ENCODE data around the gene SMCO4. TPM values are rescaled to one million over a fixed set of nuclear protein-coding genes. Genes with fewer than 3 reads are reported as not detected.

The SMCO4 gene
- total RNA-seq, 1 experiment from 2014 or later, result 14.1 TPM

- in situ Hi-C loops (cut with HindIII; ENCODE audit: low pct_unique_long_range_greater_than_20kb, low sequenced_read_pairs) (no loop called here), intact Hi-C loops (cut with micrococcal nuclease; ENCODE audit: unreplicated experiment) (no loop called here)
- H3K36me3 ChIP-seq (ENCODE audit: control insufficient read depth, insufficient read depth, low read length), result no peaks in the 10 kb centered on the region
- BruUV-seq (replicated peaks), result no TSS peak
- peaks cover 4% of the 10 kb centered on the region; the same call in 1 of the 2 replicates for H3K27me3 ChIP-seq (ENCODE audit: control insufficient read depth, insufficient read depth, low read length)
- ATAC-seq (no peak), DNase-seq (ENCODE audit: low read depth, low spot score) (no peak)
- no peaks in the 10 kb centered on the region for H3K4me1 ChIP-seq (ENCODE audit: control insufficient read depth, insufficient read depth, low read length)
- POLR2A ChIA-PET, result no interaction called here
- CTCF ChIA-PET, result no interaction called here
- H3K27ac ChIP-seq (ENCODE audit: low read length), result no peak overlapping the region
- no peaks in the 10 kb centered on the region for H3K9me3 ChIP-seq (ENCODE audit: control insufficient read depth, insufficient read depth, low read depth, low read length)
- TF ChIP-seq TCF7L2 (IDR thresholded peaks at IDR 0.05; ENCODE audit: low read depth, low read length), result no peak
- no peak for TF ChIP-seq CTCF (IDR thresholded peaks at IDR 0.05)
- no peak for TF ChIP-seq SIN3A (IDR thresholded peaks at IDR 0.05; ENCODE audit: borderline replicate concordance, insufficient read depth, low read depth, low read length)
- no peak for TF ChIP-seq POLR2AphosphoS5 (IDR thresholded peaks at IDR 0.05; ENCODE audit: low read depth, low read length)
- no peak for TF ChIP-seq REST (IDR thresholded peaks at IDR 0.05; ENCODE audit: insufficient read depth in 1 of 2, low read depth in 2 of 2, low read length in 1 of 2)
- H3K4me3 ChIP-seq (ENCODE audit: low read depth in 2 of 2, low read length in 2 of 2), result no peak overlapping the region
Measured at GRCh38 chr11:93583490-93583889, 40.3 kb upstream of the SMCO4 start.

- ATAC-seq (no peak), DNase-seq (ENCODE audit: low read depth, low spot score) (no peak)
- intact Hi-C loops (cut with micrococcal nuclease; ENCODE audit: unreplicated experiment), result no loop called here
- TF ChIP-seq REST (IDR thresholded peaks at IDR 0.05; ENCODE audit: insufficient read depth in 1 of 2, low read depth in 2 of 2, low read length in 1 of 2), result no peak
- no peak for TF ChIP-seq CTCF (IDR thresholded peaks at IDR 0.05)
- TF ChIP-seq POLR2AphosphoS5 (IDR thresholded peaks at IDR 0.05; ENCODE audit: low read depth, low read length), result no peak
- no peak for TF ChIP-seq TCF7L2 (IDR thresholded peaks at IDR 0.05; ENCODE audit: low read depth, low read length)
- TF ChIP-seq SIN3A (IDR thresholded peaks at IDR 0.05; ENCODE audit: borderline replicate concordance, insufficient read depth, low read depth, low read length), result no peak
- CTCF ChIA-PET, result no interaction called here
- H3K4me3 ChIP-seq (ENCODE audit: low read depth in 2 of 2, low read length in 2 of 2), result no peak overlapping the region
- in situ Hi-C loops (cut with HindIII; ENCODE audit: low pct_unique_long_range_greater_than_20kb, low sequenced_read_pairs), result no loop called here
- H3K27me3 ChIP-seq (ENCODE audit: control insufficient read depth, insufficient read depth, low read length), result no peaks in the 10 kb centered on the region
- H3K4me1 ChIP-seq (ENCODE audit: control insufficient read depth, insufficient read depth, low read length), result no peaks in the 10 kb centered on the region
- POLR2A ChIA-PET, result no interaction called here
- no peaks in the 10 kb centered on the region for H3K36me3 ChIP-seq (ENCODE audit: control insufficient read depth, insufficient read depth, low read length)
- no TSS peak for BruUV-seq (replicated peaks)
- H3K9me3 ChIP-seq (ENCODE audit: control insufficient read depth, insufficient read depth, low read depth, low read length), result no peaks in the 10 kb centered on the region
- no peak overlapping the region for H3K27ac ChIP-seq (ENCODE audit: low read length)
Measured at GRCh38 chr11:93579187-93579751, 36.1 kb upstream of the SMCO4 start.

All from Panc1 (cell line).